ENCODE measurements around the gene NR2F1-AS1.

The NR2F1-AS1 gene

DNA sequence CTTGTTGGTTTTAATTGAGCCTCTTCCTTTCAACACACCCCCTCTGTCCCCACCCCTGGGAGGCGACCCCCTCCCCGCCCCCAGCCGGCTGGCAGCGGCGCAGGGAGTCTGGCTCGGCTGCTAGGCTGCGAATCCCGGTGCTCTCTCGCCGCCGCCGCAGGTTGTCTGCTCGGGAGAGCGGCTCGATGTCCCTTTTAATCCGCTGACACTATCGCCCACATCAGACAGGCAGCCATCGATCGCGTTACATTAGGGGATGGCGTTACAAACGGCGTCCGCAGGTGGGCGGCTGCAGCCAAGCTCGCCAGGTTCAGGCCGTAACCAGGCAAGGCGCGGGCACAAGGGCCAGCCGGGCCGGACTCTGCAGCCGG, 1.3 kb downstream of the NR2F1-AS1 start:
- H3K9me3 ChIP-seq (ENCODE audit: insufficient read depth, low read depth, low read length), result no peaks in the 10 kb centered on the region
- peaks cover 95% of the 10 kb centered on the region for H3K27me3 ChIP-seq (ENCODE audit: insufficient read depth, low read length)
- peaks cover 35% of the 10 kb centered on the region for H3K4me1 ChIP-seq (ENCODE audit: insufficient read depth, low read length)
- under 1% methylated on average over 32 of the region's 32 CpGs for WGBS
- no peaks in the 10 kb centered on the region for H3K36me3 ChIP-seq (ENCODE audit: insufficient read depth, low read length)
- H3K27ac ChIP-seq (ENCODE audit: low read depth, low read length), result no peak overlapping the region
- 0 out of 2 replicates have a peak overlapping the region, but pooled peaks have one; percentile 5 for H3K9ac ChIP-seq (ENCODE audit: low read depth, low read length)
- peak overlapping the region; percentile 48 for H3K4me3 ChIP-seq (ENCODE audit: low read length)

DNA sequence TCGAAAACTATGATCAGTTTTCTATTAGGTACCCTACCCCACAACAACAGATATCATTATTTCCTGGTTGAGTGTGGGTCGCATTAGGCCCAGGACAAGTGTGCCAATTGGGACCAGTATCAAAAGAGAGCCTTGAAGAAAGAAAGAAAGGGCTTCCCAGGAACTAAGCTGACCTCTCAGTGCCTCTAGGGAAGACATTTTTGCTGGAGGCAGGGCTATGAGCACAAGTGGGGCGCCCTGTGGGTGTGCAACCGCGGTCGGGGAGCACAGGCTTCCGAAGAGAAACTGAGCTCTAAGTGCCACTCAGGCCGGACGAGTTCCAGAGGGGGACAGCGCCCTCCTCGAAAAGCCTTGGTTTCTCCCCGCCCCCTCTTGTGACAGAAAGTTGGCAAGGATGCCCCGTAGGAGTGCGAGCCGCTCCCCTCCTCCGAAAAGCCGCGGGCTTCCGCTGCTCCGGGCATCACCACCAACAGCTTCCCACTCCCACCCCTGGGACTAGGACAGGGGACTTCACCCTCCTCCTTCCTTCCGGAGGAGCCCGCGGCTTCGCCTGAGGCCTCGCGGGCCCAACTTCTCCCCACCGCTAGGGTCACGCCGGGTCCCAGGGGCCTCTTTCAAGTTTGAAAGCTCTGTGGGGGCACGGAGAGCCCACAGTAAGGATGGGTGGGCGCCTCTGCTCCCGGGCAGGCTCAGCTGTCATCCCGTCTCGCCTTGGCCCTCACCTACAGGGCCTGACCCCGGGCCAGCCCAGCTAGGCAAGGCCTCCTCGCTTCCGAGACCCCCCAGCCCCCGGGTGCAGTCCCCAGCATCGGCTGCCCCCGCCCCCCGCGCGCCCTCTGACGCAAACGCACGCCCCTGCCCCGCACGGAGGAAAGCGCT, 2.0 kb downstream of the NR2F1-AS1 start:
- peaks cover 98% of the 10 kb centered on the region for H3K27me3 ChIP-seq (ENCODE audit: insufficient read depth, low read length)
- H3K9ac ChIP-seq (ENCODE audit: low read depth, low read length), result no peak overlapping the region
- H3K27ac ChIP-seq (ENCODE audit: low read depth, low read length), result no peak overlapping the region
- peak overlapping the region; percentile 27; the same call in 1 of the 2 replicates for H3K4me3 ChIP-seq (ENCODE audit: low read length)
- no peaks in the 10 kb centered on the region for H3K9me3 ChIP-seq (ENCODE audit: insufficient read depth, low read depth, low read length)
- no peaks in the 10 kb centered on the region for H3K36me3 ChIP-seq (ENCODE audit: insufficient read depth, low read length)
- under 1% methylated on average over 49 of the region's 49 CpGs for WGBS
- H3K4me1 ChIP-seq (ENCODE audit: insufficient read depth, low read length), result peaks cover 41% of the 10 kb centered on the region

DNA sequence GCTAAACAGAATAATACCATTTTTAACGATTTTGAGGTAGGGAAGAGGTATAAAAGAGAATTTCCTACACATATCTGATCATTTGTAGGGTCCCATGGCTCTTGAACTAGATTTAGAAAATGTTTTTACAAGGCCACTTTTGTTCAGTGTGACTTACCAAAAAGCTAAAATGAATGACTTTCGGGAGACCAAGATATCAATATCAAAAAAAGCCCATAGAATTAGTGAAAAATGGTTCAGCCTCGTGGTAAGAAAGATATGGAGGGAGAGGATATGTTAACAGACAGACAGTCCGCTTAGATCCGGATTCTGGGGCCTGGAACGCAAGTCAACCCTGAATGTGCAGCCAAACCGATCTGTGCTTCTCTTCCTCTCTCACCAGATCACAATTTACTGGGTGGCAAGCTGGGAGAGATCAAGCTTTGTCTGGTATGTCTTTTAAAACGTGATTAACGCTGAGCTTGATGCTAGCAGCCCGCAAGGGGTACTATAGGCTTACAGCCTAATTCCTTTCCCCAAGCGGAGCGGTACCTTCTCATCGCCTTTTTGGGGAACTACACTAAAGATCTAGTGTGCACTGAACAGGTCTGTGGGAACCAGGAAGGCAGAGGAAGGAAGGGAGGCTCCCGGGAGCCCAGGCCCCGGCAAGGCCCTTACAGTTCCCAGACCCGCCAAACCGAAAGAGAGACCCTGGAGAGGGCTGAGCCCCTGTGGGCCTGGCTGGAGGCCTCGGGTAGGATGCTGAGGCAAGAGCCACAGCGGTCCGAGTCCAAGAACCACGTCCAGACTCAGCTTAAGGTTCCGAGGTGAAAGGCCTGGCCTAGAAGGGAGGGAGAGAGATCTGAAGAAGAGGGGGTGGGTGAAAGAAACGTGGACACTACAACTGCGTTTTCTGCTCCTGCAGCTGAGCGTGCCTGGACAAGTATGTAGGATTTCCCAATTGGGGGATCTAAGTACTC, 2.9 kb downstream of the NR2F1-AS1 start:
- no peak overlapping the region for H3K9ac ChIP-seq (ENCODE audit: low read depth, low read length)
- H3K27me3 ChIP-seq (ENCODE audit: insufficient read depth, low read length), result peaks cover 98% of the 10 kb centered on the region
- WGBS, result 18% methylated on average over 24 of the region's 25 CpGs
- 0 out of 2 replicates have a peak overlapping the region, but pooled peaks have one; percentile 27 for H3K4me3 ChIP-seq (ENCODE audit: low read length)
- H3K9me3 ChIP-seq (ENCODE audit: insufficient read depth, low read depth, low read length), result no peaks in the 10 kb centered on the region
- H3K4me1 ChIP-seq (ENCODE audit: insufficient read depth, low read length), result peaks cover 45% of the 10 kb centered on the region
- H3K36me3 ChIP-seq (ENCODE audit: insufficient read depth, low read length), result no peaks in the 10 kb centered on the region
- H3K27ac ChIP-seq (ENCODE audit: low read depth, low read length), result no peak overlapping the region

DNA sequence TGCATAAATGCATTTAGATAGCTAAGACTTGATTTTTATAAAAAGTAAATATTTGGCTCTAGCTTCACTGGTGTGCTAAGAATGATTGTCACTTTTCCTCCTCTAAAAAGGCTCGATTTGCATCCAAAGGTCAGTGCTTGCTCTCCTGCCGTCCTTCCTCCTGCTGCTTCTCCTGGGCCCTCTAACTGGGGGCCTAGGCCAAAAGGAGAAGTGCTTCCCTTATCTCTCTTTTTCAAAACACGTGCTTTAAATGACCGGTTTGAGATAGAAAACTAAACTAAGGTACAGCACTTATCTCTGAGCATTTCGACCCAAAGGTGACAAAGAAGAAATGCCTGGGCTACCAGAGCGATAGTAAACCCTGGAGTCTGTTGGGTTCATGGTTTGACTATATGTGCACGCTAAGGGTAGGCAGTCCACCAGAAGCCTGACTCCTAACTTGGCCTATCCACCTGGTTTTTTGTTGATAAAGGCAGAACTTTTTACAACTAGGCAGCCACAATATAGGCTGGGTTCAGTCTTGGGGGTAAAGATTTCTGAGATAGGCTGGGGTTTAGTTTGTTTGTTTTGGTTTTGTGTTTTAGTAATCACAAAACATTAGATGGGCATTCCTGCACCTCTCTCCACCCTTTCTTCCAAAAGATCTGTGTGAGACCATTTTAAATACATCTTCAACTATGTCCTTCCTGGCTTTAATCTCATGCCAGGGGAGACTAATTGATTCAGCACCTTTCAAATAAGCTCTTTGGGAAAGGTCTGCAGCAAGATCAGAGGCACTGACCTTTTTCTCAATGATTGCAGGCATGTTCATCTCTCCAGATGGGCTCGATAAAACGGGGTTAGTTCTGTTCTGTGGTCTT, 3.8 kb downstream of the NR2F1-AS1 start:
- Histone ChIP-seq H3K27me3 (ENCODE audit: insufficient read depth, low read length) (peaks cover 98% of the 10 kb centered on the region), H3K9me3 (ENCODE audit: insufficient read depth, low read depth, low read length) (no peaks in the 10 kb centered on the region), H3K27ac (ENCODE audit: low read depth, low read length) (no peak overlapping the region), H3K36me3 (ENCODE audit: insufficient read depth, low read length) (no peaks in the 10 kb centered on the region), H3K9ac (ENCODE audit: low read depth, low read length) (no peak overlapping the region), H3K4me3 (ENCODE audit: low read length) (no peak overlapping the region), H3K4me1 (ENCODE audit: insufficient read depth, low read length) (peaks cover 46% of the 10 kb centered on the region)
- 9% methylated on average over 9 of the region's 9 CpGs for WGBS

GRCh38 chr5:93575461-93576414, 5.3 kb downstream of the NR2F1-AS1 start:
- Histone ChIP-seq H3K36me3 (ENCODE audit: insufficient read depth, low read length) (no peaks in the 10 kb centered on the region), H3K9ac (ENCODE audit: low read depth, low read length) (no peak overlapping the region), H3K4me3 (ENCODE audit: low read length) (no peak overlapping the region), H3K9me3 (ENCODE audit: insufficient read depth, low read depth, low read length) (no peaks in the 10 kb centered on the region), H3K27ac (ENCODE audit: low read depth, low read length) (no peak overlapping the region), H3K27me3 (ENCODE audit: insufficient read depth, low read length) (peaks cover 100% of the 10 kb centered on the region), H3K4me1 (ENCODE audit: insufficient read depth, low read length) (peaks cover 42% of the 10 kb centered on the region)
- WGBS, result 18% methylated on average over 4 of the region's 6 CpGs

DNA sequence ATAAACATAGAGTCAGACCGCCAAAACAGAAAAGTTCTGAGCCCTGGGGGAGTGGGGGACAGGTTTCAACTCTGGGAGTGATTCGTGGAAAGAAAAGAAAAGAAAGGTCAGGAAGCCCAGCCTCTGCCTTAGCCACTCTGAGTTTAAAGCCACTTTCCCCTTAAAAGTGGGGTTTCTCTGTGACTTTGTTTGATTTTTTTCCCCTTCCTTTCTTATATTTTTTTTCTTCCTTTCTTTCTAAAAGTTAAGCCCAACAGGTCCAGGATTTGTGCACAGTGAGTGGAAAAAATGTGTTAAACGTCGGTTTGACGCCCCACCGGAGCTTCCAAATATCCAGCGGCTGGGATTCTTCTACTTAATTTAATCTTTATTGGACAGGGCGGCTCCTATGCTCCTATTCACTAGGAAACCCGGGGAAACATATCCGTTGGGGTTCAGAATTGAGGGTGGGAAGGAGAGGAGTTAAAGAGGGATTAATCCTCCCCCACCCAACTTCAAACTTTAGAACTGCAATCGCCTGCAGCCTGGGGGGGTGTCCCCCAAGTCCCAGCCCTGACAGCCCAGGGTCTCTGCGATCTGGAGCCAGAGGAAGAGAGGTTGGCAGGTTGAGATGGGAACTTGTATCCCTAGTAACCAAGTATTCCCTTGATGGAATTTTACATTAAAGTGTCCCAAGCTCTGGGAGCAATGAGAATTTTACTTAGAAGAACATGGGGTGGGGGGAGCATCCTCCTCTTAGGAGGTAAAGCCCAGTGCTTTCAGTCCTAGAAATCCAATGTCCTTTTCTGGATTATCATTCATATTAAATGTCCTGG, 6.3 kb downstream of the NR2F1-AS1 start:
- H3K4me3 ChIP-seq (ENCODE audit: low read length), result no peak overlapping the region
- H3K36me3 ChIP-seq (ENCODE audit: insufficient read depth, low read length), result no peaks in the 10 kb centered on the region
- peaks cover 43% of the 10 kb centered on the region for H3K4me1 ChIP-seq (ENCODE audit: insufficient read depth, low read length)
- 7% methylated on average over 9 of the region's 12 CpGs for WGBS
- no peaks in the 10 kb centered on the region for H3K9me3 ChIP-seq (ENCODE audit: insufficient read depth, low read depth, low read length)
- H3K27me3 ChIP-seq (ENCODE audit: insufficient read depth, low read length), result peaks cover 100% of the 10 kb centered on the region
- no peak overlapping the region for H3K27ac ChIP-seq (ENCODE audit: low read depth, low read length)
- H3K9ac ChIP-seq (ENCODE audit: low read depth, low read length), result no peak overlapping the region

DNA sequence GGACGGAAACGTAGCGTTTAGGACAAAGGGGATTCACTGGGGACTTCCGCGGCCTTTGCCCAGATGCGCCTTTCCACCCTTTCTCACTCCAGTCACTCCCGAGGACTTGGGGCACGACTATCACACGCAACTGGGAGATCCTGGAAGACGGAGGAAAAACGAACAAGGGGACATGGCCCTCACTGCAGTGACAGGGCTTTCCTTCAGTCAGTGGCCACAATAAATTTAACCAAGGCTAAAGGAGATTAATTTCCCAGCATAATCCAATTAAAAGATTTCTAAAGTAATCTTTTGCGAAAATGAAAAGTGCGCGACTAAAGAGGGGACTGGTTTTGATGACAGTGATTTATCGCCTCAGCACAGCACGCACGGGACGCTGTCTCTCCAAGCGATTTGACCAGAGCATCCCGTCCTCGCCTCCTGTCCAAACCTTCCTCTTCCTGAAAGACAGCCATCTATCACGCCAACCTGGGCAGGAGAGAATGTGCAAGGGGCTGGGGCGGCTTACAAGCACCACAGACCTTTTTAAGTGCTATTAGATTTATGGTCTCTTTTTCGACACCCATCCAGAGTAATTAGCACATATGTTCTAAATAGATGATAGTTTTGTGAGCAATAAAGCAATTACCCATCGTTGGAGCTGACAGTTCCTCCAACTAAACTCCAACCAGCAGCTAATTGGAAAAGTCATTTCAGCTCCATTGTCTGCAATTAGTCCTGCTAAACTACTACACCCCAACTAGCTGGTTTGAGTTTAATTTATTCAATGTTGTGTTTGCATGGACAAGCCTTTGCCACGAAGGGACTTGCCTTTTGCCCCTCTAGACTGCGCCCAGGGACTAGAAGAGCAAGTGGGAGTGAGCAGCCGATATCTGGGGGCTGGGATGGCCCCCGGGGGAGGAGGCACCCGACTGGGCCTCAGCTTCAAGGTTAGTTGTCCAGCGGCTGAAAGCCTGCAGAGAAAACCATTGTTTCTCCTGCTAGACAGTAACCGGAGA, 7.4 kb downstream of the NR2F1-AS1 start:
- Histone ChIP-seq H3K27ac (ENCODE audit: low read depth, low read length) (no peak overlapping the region), H3K9me3 (ENCODE audit: insufficient read depth, low read depth, low read length) (no peaks in the 10 kb centered on the region), H3K4me3 (ENCODE audit: low read length) (peak overlapping the region; percentile 43), H3K9ac (ENCODE audit: low read depth, low read length) (no peak overlapping the region), H3K4me1 (ENCODE audit: insufficient read depth, low read length) (peaks cover 44% of the 10 kb centered on the region), H3K27me3 (ENCODE audit: insufficient read depth, low read length) (peaks cover 100% of the 10 kb centered on the region), H3K36me3 (ENCODE audit: insufficient read depth, low read length) (no peaks in the 10 kb centered on the region)
- WGBS, result 2% methylated on average over 30 of the region's 32 CpGs

GRCh38 chr5:93572608-93573353, 8.2 kb downstream of the NR2F1-AS1 start:
- Histone ChIP-seq H3K9ac (ENCODE audit: low read depth, low read length) (no peak overlapping the region), H3K27me3 (ENCODE audit: insufficient read depth, low read length) (peaks cover 100% of the 10 kb centered on the region), H3K27ac (ENCODE audit: low read depth, low read length) (no peak overlapping the region), H3K4me3 (ENCODE audit: low read length) (peak overlapping the region; percentile 43), H3K4me1 (ENCODE audit: insufficient read depth, low read length) (peaks cover 40% of the 10 kb centered on the region; the same call in 1 of the 2 replicates), H3K36me3 (ENCODE audit: insufficient read depth, low read length) (no peaks in the 10 kb centered on the region), H3K9me3 (ENCODE audit: insufficient read depth, low read depth, low read length) (no peaks in the 10 kb centered on the region)
- WGBS, result under 1% methylated on average over 41 of the region's 45 CpGs

All from HUES64 (cell line).